SU-DHL-6 (cell line): Measurements from ENCODE around the gene MGAT5.

Experiments
- H2AFZ ChIP-seq: fragments of 200-600 bp; sonication (generic); 2 replicates; pipeline ENCODE4 v1.6.1; 2014; ENCODE audit warnings: low read depth, mild to moderate bottlenecking, moderate library complexity, mixed read lengths, antibody characterized with exemption, low read length; ENCODE audit not compliant: severe bottlenecking
- H3F3A ChIP-seq: fragments of 200-600 bp; shearing (Covaris generic); 2 replicates; pipeline ENCODE4 v1.6.0; 2016; ENCODE audit warnings: antibody characterized with exemption, mild to moderate bottlenecking; ENCODE audit not compliant: insufficient read depth
- H3K27ac ChIP-seq: fragments of 200-600 bp; sonication (generic); 2 replicates; pipeline ENCODE4 v1.5.1; 2016; ENCODE audit warnings: low read depth, mild to moderate bottlenecking, low read length, moderate library complexity, mixed read lengths
- H3K27me3 ChIP-seq: fragments of 200-600 bp; sonication (generic), shearing (Covaris generic); 2 replicates; pipeline ENCODE4 v1.6.0; 2014; ENCODE audit warnings: mild to moderate bottlenecking, low read length
- H3K36me3 ChIP-seq: fragments of 200-600 bp; sonication (generic); 2 replicates; pipeline ENCODE4 v1.6.1; 2014; ENCODE audit warnings: mild to moderate bottlenecking, low read length, mixed read lengths
- H3K4me2 ChIP-seq: fragments of 300-600, 200-600 bp; shearing (Covaris generic), sonication (generic); 2 replicates; pipeline ENCODE4 v1.6.0; 2014; ENCODE audit warnings: low read length, low read depth, mild to moderate bottlenecking; ENCODE audit not compliant: poor library complexity, severe bottlenecking
- H3K4me3 ChIP-seq: fragments of 200-600 bp; sonication (generic); 2 replicates; pipeline ENCODE4 v1.5.1; 2014; ENCODE audit warnings: antibody characterized with exemption, low read length, mild to moderate bottlenecking, mixed read lengths; ENCODE audit not compliant: insufficient read depth, poor library complexity, severe bottlenecking
- H3K79me2 ChIP-seq: fragments of 200-600 bp; sonication (generic); 2 replicates; pipeline ENCODE4 v1.6.1; 2014; ENCODE audit warnings: mild to moderate bottlenecking, low read length, moderate library complexity; ENCODE audit not compliant: insufficient read depth
- H3K9ac ChIP-seq: fragments of 200-600 bp; sonication (generic); 2 replicates; pipeline ENCODE4 v1.7.0; 2014; ENCODE audit warnings: mild to moderate bottlenecking, low read length
- H3K9me2 ChIP-seq: fragments of 200-600 bp; sonication (generic); replicated peaks from 2 replicates; pipeline ENCODE4 v1.6.1; 2014; ENCODE audit warnings: low read length; ENCODE audit not compliant: insufficient read depth
- H3K9me3 ChIP-seq: fragments of 200-600 bp; sonication (generic); 2 replicates; pipeline ENCODE4 v1.6.1; 2014; ENCODE audit warnings: low read length, mixed read lengths; ENCODE audit not compliant: insufficient read depth
- H4K20me1 ChIP-seq: fragments of 200-600 bp; sonication (generic); 2 replicates; pipeline ENCODE4 v1.6.1; 2014; ENCODE audit warnings: low read depth, mild to moderate bottlenecking, antibody characterized with exemption, low read length, moderate library complexity, mixed read lengths
- CTCF ChIP-seq: fragments of 200-600 bp; sonication (generic); IDR thresholded peaks from one replicate; pipeline ENCODE4 v1.5.1; 2017; ENCODE audit warnings: antibody characterized with exemption, mild to moderate bottlenecking, low read length, moderate library complexity; ENCODE audit not compliant: insufficient read depth, poor library complexity, severe bottlenecking
- EZH2phosphoT487 ChIP-seq: fragments of 200-600 bp; sonication (generic), shearing (Covaris generic); conservative IDR thresholded peaks from 2 replicates; pipeline ENCODE4 v1.6.1; 2018; ENCODE audit warnings: mild to moderate bottlenecking, antibody characterized with exemption, low read length, moderate library complexity, mixed read lengths

MGAT5 gene

DNA sequence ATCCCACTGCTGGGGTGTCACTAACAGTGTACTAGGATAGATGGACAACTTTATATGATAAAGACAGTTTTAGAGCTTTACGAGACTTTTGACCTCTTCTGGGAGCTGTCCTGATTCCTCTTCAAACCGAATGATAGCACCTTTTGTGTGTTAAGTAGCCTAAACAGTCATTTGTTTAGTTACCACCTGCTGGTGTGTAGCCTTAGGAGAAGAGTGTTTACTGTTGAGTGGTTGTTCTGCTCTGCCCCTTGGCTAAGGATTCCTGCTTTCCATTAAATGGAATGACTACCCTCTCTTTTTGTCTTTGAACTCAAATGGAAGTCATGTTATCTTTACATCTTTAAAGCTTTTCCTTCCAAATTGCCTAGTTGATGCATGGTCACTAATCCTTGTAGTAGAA is 28.0 kb upstream of the MGAT5 start:
- no peaks in the 10 kb centered on the region for H3K9me3 ChIP-seq
- H3K9ac ChIP-seq, result no peak overlapping the region
- H3K27ac ChIP-seq, result no peak overlapping the region
- no peaks in the 10 kb centered on the region for H3K27me3 ChIP-seq
- peaks cover 9% of the 10 kb centered on the region; the same call in 1 of the 2 replicates for H3K79me2 ChIP-seq
- 0 out of 2 replicates have a peak, but pooled peaks cover 3% of the 10 kb centered on the region for H4K20me1 ChIP-seq
- H3F3A ChIP-seq, result no peaks in the 10 kb centered on the region
- no peaks in the 10 kb centered on the region for H3K36me3 ChIP-seq
- H3K4me3 ChIP-seq, result no peak overlapping the region
- H3K9me2 ChIP-seq, result no peaks in the 10 kb centered on the region
- no peak overlapping the region for H3K4me2 ChIP-seq
- TF ChIP-seq CTCF (no peak), EZH2phosphoT487 (no peak)
- H2AFZ ChIP-seq, result no peak overlapping the region

DNA sequence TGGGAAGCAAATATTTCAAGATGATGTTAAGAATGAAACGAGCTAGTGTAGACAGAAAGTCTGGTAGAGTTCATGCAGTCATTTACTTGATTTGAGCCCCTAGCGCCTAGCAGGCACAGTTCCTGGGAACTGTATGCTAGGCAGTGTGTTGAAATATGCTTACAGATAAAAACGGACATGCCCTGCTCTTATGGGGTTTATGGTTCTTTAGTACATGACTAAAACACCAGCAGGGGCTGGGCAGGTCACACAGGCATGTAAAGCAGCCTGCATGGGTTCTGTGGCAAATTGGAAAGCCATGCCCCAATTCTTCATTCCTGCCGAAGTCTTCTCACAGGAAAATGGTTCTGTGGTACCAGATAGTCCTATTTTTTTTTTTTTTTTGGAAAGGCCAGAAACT is 27.3 kb upstream of the MGAT5 start:
- Histone ChIP-seq H3K27me3 (no peaks in the 10 kb centered on the region), H3K9me3 (no peaks in the 10 kb centered on the region), H3K4me2 (no peak overlapping the region), H3K27ac (no peak overlapping the region), H4K20me1 (0 out of 2 replicates have a peak, but pooled peaks cover 3% of the 10 kb centered on the region), H3F3A (no peaks in the 10 kb centered on the region), H3K79me2 (peaks cover 9% of the 10 kb centered on the region; the same call in 1 of the 2 replicates), H3K9me2 (no peaks in the 10 kb centered on the region), H3K4me3 (no peak overlapping the region), H3K36me3 (no peaks in the 10 kb centered on the region), H2AFZ (no peak overlapping the region), H3K9ac (no peak overlapping the region)
- TF ChIP-seq EZH2phosphoT487, result no peak
- no peak for TF ChIP-seq CTCF

GRCh38 chr2:134227666-134228065 is 26.2 kb upstream of the MGAT5 start:
- H3K9me2 ChIP-seq, result no peaks in the 10 kb centered on the region
- H3K27me3 ChIP-seq, result no peaks in the 10 kb centered on the region
- peaks cover 9% of the 10 kb centered on the region; the same call in 1 of the 2 replicates for H3K79me2 ChIP-seq
- no peak overlapping the region for H3K4me3 ChIP-seq
- no peaks in the 10 kb centered on the region for H3F3A ChIP-seq
- no peaks in the 10 kb centered on the region for H3K9me3 ChIP-seq
- H3K36me3 ChIP-seq, result no peaks in the 10 kb centered on the region
- H2AFZ ChIP-seq, result no peak overlapping the region
- H3K9ac ChIP-seq, result no peak overlapping the region
- H3K4me2 ChIP-seq, result no peak overlapping the region
- H4K20me1 ChIP-seq, result 0 out of 2 replicates have a peak, but pooled peaks cover 3% of the 10 kb centered on the region
- TF ChIP-seq CTCF, result no peak
- TF ChIP-seq EZH2phosphoT487, result no peak
- no peak overlapping the region for H3K27ac ChIP-seq
